HG02571 (cell line): ENCODE data around the gene SLC9A9.

Experiments
- ATAC-seq: cut with Tn5 transposase; IDR thresholded peaks from one replicate; pipeline ENCODE4 v1.9.1; 2021; ENCODE audit warnings: mild to moderate bottlenecking, moderate library complexity; ENCODE audit not compliant: unreplicated experiment

SLC9A9 gene

DNA sequence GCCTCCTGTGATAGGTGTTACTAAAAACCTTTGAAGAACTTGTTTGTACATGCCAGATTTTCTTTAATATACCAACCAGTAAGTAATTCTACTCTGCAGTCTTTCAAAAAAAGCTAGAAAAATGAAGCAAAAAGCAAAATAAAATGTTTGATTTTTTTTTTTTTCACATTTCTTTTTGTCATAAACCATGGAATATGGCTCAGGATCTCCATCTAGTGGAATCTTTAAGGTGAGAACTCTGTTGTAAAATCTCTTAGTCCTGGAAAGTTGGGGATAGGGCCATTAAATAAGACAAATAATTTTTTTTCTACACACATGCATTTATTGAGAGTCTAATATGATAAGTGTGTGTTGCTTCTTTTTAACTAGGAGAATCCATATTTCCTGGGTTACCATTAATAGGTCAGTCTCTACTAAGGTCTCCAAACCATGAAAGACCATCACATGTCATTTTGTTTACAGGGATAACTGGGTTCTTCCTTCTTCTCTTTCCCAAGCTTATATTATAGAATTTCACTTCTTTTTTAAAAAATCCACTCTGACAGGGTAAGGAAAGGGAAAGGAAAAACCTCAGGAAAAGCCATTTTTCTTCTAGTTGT lies 84.6 kb downstream of the SLC9A9 start:
- ATAC-seq: no peak

DNA sequence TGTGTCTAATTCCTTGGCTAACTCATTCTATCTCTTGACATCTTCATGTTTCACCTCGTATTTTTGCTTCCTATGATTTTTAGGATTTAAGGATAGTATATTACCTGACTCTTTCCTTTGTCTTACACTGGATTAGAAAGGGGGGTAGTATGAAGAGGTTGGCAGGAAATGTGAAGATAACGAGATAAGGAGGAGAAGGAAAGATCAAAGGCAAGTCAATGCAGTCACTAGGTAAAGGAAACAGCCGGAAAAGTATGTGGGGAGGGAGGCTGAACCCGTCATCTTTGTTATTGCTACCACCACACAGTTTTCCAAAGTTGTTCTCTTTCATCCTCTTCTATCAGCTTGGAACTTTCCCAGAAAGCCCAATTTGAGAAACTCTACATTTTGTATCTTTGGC lies 90.6 kb downstream of the SLC9A9 start:
- no peak for ATAC-seq

DNA sequence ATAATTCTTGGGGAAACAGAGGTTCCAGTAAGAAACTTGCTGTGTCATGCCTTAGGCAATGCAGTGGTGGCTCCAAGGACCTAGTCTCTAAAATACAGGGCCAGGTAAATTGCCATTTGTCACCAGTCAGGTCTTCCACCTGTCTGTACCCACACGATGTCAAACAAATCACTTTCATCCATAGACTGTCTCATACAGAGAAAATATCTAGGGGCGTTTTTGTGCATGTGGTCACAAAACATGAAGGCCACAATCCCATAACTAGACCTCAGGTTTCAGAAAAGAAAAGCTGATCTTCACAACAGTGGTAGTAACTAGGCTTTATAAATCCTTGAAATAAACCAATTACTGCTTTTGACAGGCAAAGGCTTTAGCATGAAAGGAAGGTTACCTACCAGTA lies 92.3 kb downstream of the SLC9A9 start:
- ATAC-seq: no peak

DNA sequence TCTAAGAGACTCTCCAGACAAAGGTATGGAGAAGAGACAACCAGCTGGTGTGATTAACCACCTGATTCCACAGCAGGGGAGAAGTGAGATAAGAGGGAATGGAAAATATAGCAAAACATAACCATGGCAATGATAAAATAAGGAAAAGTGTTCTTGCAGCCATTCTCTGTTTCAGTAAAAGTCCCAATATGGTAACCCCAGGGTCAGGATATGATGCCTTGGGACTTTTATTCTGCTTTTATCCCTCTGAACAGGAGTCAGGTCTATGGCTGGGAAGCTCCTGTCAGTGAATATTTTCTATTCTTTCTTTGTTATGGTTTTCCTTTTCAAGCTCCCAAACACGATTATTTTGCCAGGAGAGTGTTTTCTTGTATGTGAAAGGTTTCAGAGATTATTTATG lies 94.2 kb downstream of the SLC9A9 start:
- ATAC-seq: no peak

GRCh38 chr3:143753456-143753855 lies 94.8 kb downstream of the SLC9A9 start:
- ATAC-seq: no peak

GRCh38 chr3:143753006-143753405 lies 95.3 kb downstream of the SLC9A9 start:
- no peak for ATAC-seq

- peak; percentile 65 for ATAC-seq
Observed at GRCh38 chr3:143751643-143752178, 96.6 kb downstream of the SLC9A9 start.

- ATAC-seq: no peak
Observed at GRCh38 chr3:143750841-143751240, 97.4 kb downstream of the SLC9A9 start.

GRCh38 chr3:143749926-143750325 lies 98.3 kb downstream of the SLC9A9 start:
- no peak for ATAC-seq

DNA sequence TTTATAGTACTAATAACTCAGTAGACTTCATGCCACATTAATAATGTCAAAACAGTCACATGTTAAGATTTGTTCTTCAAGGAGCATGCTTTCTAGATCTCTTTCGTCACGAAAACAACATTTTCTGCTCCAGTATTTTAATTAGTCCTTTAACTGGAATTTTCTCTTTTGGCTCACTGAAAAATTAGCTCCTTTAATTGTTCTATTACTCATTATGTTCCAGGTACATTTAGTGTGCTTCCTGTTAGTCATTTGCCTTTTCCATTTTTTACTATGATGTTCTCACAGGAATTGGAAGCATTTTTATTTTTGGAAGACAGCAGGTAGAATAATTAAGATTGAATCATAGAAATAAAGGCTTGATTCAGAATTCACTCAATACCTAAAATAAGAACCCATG lies 111.2 kb downstream of the SLC9A9 start:
- ATAC-seq: no peak

- ATAC-seq: no peak
Observed at GRCh38 chr3:143736205-143736997, 111.9 kb downstream of the SLC9A9 start.

GRCh38 chr3:143731776-143732175 lies 116.5 kb downstream of the SLC9A9 start:
- ATAC-seq: no peak

DNA sequence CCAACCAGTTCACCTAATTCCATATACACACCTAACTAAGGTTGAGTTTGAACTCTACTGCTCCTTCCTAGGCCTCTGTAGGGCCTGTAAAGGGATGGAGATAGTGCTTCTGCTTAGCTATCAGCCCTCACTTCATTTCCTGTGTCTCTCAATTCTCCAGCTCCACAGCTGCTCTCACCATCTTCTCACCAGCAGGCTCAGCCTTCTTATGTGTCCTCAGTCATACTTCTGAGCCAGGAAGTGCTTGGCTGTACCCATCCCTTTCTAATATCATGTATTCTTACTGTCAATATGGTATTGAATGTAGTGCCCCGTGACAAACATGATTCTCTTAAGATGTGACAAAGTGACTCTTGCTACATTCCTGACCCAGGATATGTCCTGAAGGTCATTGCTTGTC lies 116.9 kb downstream of the SLC9A9 start:
- ATAC-seq: no peak

DNA sequence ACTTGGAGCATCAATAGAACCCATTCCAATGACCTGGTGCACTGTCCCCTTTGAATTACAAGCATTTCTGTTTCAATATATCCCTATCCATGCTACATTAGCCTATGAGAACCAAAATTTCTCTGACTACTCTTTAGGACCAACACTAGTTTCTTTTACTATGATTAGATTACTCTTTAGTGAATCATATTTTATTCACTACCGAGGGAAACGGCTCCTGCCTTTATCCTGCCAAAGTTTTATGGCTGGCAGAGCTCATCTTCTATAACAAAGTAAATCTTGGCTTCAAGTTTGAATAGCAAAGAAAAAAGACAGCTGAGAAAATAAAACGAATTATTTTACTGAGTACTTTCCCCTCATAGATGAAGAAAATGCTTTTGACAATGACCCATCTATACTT lies 120.9 kb downstream of the SLC9A9 start:
- no peak for ATAC-seq

GRCh38 chr3:143726727-143727126 lies 121.5 kb downstream of the SLC9A9 start:
- no peak for ATAC-seq

GRCh38 chr3:143720381-143720780 lies 127.9 kb downstream of the SLC9A9 start:
- no peak for ATAC-seq

DNA sequence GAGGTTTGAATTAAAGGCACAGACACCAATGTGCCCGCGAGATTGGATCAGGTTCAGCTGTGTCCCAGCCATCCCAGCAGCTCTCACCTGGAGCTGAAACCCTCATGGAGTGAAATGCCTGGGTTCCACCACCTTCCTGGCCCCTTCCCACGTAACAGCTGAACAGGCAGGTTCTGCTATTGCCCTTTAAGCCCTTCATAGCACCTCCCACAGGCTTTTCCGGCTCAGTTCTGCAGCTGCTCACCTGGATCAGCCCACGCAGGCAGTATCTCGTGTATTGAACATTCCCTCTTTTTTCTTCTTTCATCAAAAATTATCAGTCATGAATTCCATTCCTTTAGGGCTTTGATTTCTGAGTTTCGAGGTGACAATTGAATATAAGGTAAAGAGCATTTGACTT lies 129.8 kb downstream of the SLC9A9 start:
- no peak for ATAC-seq

DNA sequence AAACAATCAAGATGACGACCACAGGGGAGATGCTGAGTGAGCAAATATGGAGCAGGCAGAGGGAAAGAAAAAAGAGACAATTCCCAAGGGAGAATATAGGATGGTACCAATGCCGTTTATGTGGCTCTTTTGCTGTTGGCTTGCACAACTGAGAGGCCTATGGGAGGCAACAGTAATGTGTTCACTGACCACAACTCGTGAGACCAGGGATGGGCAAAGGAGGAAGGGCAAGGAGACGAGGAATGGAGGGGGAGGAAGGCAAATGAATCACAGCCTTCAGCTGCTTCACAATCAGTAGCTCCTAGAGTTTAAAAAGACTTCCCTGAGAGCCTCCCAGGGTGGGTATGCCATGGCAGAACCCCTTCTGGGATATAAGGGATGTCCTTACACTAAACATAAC lies 131.5 kb downstream of the SLC9A9 start:
- no peak for ATAC-seq

GRCh38 chr3:143712522-143712921 lies 135.7 kb downstream of the SLC9A9 start:
- ATAC-seq: no peak

DNA sequence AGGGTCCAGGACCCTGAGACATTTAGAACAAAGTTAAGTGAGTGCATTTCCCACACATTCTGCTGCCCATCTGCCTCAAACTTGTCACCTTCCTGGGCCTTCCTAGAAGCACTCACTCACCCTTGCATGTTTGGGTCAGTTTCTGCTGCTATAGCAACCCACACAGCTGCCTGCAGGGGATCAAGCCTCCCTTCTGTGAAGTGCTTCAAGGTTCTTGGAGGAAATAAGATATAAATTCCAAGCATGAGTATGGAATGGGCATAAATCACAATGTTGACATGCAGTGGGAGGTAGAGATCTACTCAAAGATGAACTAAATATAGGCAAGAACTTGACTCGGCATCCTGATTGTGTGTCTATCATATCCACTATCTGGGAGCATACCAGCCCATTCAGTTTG lies 140.4 kb downstream of the SLC9A9 start:
- ATAC-seq: no peak

DNA sequence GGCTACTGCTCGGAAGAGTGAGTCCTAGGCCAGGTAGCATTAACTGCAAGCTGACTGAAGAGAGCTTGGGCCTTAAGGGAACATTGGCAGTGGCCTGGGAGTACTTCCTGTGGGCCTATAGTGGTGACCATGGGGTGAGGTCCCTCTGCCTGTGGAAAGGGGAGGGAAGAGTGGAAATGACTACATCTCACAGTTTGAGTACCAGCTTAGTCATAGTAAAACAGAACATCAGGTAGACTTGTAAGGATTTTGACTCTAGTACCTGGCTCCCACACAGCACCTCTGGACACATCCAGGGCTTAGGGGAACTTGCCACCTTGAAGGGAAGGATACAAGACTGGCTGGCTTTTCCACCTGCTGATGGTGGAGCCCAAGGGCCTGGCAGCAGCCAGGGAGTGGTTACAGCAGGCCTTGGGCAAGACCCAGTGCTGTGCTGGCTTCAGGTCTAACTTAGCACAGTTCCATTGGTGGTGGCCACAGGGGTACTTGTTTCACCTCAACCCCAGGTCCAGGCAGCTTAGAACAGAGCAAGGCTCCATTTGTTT lies 147.8 kb downstream of the SLC9A9 start:
- no peak for ATAC-seq

- no peak for ATAC-seq
Observed at GRCh38 chr3:143699424-143699823, 148.8 kb downstream of the SLC9A9 start.
